DND-41 (cell line): ENCODE data around the gene KRT4.

Experiments
- ATAC-seq: fragments of 200-7000 bp; cut with Tn5 transposase; 3 replicates; pipeline ENCODE4 v1.9.1; 2021; ENCODE audit warnings: low read depth; ENCODE audit not compliant: insufficient read depth
- DNase-seq: peaks from one replicate; pipeline ENCODE4 v3.0.0-alpha.2; 2020
- H2AFZ ChIP-seq: 2 replicates; pipeline ENCODE4 v1.6.0; 2012; ENCODE audit warnings: low read depth, low read length
- H3K27ac ChIP-seq: 2 replicates; pipeline ENCODE4 v1.5.1; 2012; ENCODE audit warnings: low read length, inconsistent platforms
- H3K27me3 ChIP-seq: fragments of 200-600 bp; sonication (generic); 2 replicates; pipeline ENCODE4 v1.6.0; 2012; ENCODE audit warnings: low read length, mild to moderate bottlenecking, inconsistent platforms; ENCODE audit not compliant: insufficient read depth, poor library complexity
- H3K36me3 ChIP-seq: 2 replicates; pipeline ENCODE4 v1.5.1; 2012; ENCODE audit warnings: low read length, inconsistent platforms; ENCODE audit not compliant: insufficient read depth
- H3K4me1 ChIP-seq: 2 replicates; pipeline ENCODE4 v1.5.1; 2012; ENCODE audit warnings: mild to moderate bottlenecking, low read length; ENCODE audit not compliant: insufficient read depth
- H3K4me2 ChIP-seq: 2 replicates; pipeline ENCODE4 v1.6.0; 2012; ENCODE audit warnings: mild to moderate bottlenecking, moderate library complexity, low read length, inconsistent platforms; ENCODE audit not compliant: insufficient read depth
- H3K4me3 ChIP-seq, 2 experiments: fragments of 200-600 bp in 1 of 2; shearing (Covaris generic) in 1 of 2; 2 replicates each; pipeline ENCODE4 v1.5.1; 2012 to 2016; ENCODE audit warnings: inconsistent platforms in 2 of 2, low read length in 2 of 2, mild to moderate bottlenecking in 2 of 2, low read depth in 1 of 2, moderate library complexity in 1 of 2
- H3K79me2 ChIP-seq: 2 replicates; pipeline ENCODE4 v1.6.0; 2012; ENCODE audit warnings: low read length, inconsistent platforms; ENCODE audit not compliant: insufficient read depth
- H3K9ac ChIP-seq: 2 replicates; pipeline ENCODE4 v1.6.0; 2012; ENCODE audit warnings: low read depth, mild to moderate bottlenecking, inconsistent platforms, low read length, moderate library complexity
- H3K9me3 ChIP-seq: 2 replicates; pipeline ENCODE4 v1.5.1; 2012; ENCODE audit warnings: low read length, moderate library complexity, mild to moderate bottlenecking, inconsistent platforms; ENCODE audit not compliant: insufficient read depth, severe bottlenecking
- H4K20me1 ChIP-seq: 2 replicates; pipeline ENCODE4 v1.6.0; 2012; ENCODE audit warnings: low read length; ENCODE audit not compliant: insufficient read depth
- EZH2 ChIP-seq: IDR thresholded peaks from 3 replicates; pipeline ENCODE4 v1.6.1; 2012; ENCODE audit warnings: borderline replicate concordance, low read depth, mild to moderate bottlenecking, moderate library complexity, low read length, inconsistent platforms; ENCODE audit not compliant: severe bottlenecking
- TF ChIP-seq, protein P1 (sequence below): IDR thresholded peaks from 2 replicates; pipeline ENCODE4 v1.5.1; 2012; ENCODE audit warnings: borderline replicate concordance, low read length, moderate library complexity, mild to moderate bottlenecking; ENCODE audit not compliant: poor library complexity, severe bottlenecking; ENCODE audit errors: extremely low read depth

Gene KRT4

DNA sequence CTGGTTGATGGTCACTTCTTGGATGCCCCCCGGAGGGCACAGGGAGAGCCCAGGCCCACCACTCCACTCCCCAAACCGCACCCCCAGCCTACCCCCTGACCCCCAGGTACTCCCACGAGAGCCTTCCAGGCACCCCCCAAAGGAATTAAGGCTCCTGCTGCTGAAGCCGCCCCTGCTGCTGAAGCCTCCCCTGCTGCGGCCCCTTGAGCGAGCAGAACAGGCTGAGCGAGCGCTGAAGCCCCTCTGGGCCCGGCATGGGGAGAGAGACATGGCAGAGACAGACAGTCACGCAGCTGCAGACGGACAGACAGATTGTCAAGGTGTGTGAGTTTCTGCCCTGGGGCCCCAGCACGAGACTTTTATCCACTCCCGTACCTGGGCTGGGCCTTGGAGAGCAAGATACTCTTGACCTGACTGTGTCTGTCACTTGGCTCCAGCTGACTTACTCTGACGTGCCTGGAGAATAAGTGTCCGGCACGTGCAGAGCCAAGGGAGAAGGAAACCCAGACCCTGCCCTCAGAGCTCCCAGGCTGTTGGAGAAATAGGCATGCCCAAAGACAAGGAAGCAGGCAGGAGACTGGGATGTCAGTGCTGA, 34.8 kb upstream of the KRT4 start, which contains the start of gene KRT78:
Gene KRT78, minus strand, starts transcription at position 334 of the 595 bp plus-strand sequence. Its CDS starts 64 bp downstream, at position 270.
- peaks cover 3% of the 10 kb centered on the region for H3K27me3 ChIP-seq
- H2AFZ ChIP-seq: no peak within 1 kb of the TSS
- no peaks in the 10 kb centered on the region for H3K9me3 ChIP-seq
- no peaks in the 10 kb centered on the region for H3K79me2 ChIP-seq
- DNase-seq (no peak), ATAC-seq (no peak)
- no peaks in the 10 kb centered on the region for H4K20me1 ChIP-seq
- H3K9ac ChIP-seq: no peak within 1 kb of the TSS
- H3K4me3 ChIP-seq: no peak within 1 kb of the TSS
- H3K4me2 ChIP-seq: no peak within 1 kb of the TSS
- no peak within 1 kb of the TSS for H3K27ac ChIP-seq
- H3K4me1 ChIP-seq: no peaks in the 10 kb centered on the region
- TF ChIP-seq, protein P1, sequence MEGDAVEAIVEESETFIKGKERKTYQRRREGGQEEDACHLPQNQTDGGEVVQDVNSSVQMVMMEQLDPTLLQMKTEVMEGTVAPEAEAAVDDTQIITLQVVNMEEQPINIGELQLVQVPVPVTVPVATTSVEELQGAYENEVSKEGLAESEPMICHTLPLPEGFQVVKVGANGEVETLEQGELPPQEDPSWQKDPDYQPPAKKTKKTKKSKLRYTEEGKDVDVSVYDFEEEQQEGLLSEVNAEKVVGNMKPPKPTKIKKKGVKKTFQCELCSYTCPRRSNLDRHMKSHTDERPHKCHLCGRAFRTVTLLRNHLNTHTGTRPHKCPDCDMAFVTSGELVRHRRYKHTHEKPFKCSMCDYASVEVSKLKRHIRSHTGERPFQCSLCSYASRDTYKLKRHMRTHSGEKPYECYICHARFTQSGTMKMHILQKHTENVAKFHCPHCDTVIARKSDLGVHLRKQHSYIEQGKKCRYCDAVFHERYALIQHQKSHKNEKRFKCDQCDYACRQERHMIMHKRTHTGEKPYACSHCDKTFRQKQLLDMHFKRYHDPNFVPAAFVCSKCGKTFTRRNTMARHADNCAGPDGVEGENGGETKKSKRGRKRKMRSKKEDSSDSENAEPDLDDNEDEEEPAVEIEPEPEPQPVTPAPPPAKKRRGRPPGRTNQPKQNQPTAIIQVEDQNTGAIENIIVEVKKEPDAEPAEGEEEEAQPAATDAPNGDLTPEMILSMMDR: no peak
- no peak for TF ChIP-seq EZH2
- no peaks in the 10 kb centered on the region for H3K36me3 ChIP-seq

DNA sequence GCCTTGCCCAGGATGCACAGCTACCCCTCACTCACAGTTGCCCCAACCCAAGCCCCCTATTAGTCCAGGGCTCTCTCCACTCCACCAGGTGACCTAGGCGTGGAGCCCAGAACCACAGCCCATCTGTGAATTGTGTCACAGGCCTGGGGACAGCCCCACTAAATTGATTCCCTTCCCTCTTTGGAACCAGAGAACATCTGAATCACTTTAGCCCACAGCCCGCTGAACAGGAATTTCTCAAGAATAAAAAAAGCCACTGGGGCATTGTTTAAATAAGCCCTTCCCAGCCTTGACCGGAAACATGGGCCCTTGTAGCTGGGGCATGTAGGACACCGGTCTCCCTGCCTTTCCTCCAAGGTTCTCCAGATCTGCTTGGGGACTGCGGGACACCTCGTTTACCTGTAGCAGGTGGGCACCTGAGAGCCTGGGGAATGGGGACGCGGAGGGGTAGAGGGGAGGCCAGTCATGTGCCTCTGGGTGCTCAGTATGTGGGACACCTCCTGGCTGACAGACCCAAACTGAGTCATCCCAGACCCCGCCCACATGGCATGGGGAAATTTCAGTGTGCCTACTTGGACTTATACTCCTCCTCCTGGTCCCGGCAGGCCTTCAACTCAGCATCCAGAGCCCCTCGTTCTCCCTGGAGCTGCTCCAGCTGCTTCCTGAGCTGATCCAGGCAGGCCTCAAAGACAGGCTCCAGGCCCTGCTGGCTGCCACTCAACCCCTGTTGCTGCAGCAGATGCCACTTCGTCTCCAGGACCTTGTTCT, 33.6 kb upstream of the KRT4 start:
- ATAC-seq (no peak), DNase-seq (no peak)
- Histone ChIP-seq H3K79me2 (no peaks in the 10 kb centered on the region), H3K27ac (no peak overlapping the region), H3K4me1 (no peaks in the 10 kb centered on the region), H3K36me3 (no peaks in the 10 kb centered on the region), H3K27me3 (no peaks in the 10 kb centered on the region), H3K9ac (no peak overlapping the region), H3K4me3 (no peak overlapping the region), H4K20me1 (no peaks in the 10 kb centered on the region), H2AFZ (no peak overlapping the region), H3K4me2 (no peak overlapping the region), H3K9me3 (no peaks in the 10 kb centered on the region)
- TF ChIP-seq EZH2: no peak
- TF ChIP-seq, protein P1: no peak

- Histone ChIP-seq H3K79me2 (no peaks in the 10 kb centered on the region), H3K27ac (no peak overlapping the region), H3K9me3 (no peaks in the 10 kb centered on the region), H3K4me1 (no peaks in the 10 kb centered on the region), H3K4me2 (no peak overlapping the region), H3K36me3 (no peaks in the 10 kb centered on the region), H3K27me3 (no peaks in the 10 kb centered on the region), H2AFZ (no peak overlapping the region), H3K9ac (no peak overlapping the region), H4K20me1 (no peaks in the 10 kb centered on the region), H3K4me3 (no peak overlapping the region)
- TF ChIP-seq EZH2: no peak
- TF ChIP-seq, protein P1: no peak
- ATAC-seq: no peak
- DNase-seq: no peak
These were observed 32.5 kb upstream of the KRT4 start for GRCh38 chr12:52846356-52846970.
